Measurements from ENCODE around the gene STK11IP.

GRCh38 chr2:219609149-219609750, 11.6 kb downstream of the STK11IP start:
- TF ChIP-seq BCL6 (CRISPR knock-in tag; IDR thresholded peaks at IDR 0.05) (no peak), ZFP90 (CRISPR knock-in tag; IDR thresholded peaks at IDR 0.05; ENCODE audit: borderline replicate concordance) (no peak)

Data from HepG2 (cell line).